GDM1 (cell line): Measurements from ENCODE around the gene APOL5.
"Not testable (repeated sequence)": the region's sequence is repeated elsewhere in the genome, so short reads cannot be mapped to it uniquely, and the experiment has no call there.

ENCODE experiments used
- DNase-seq: peaks from one replicate; lab custom pipeline; 2025; lab: John Stamatoyannopoulos, UW

The APOL5 gene

GRCh38 chr22:35717572-35717971, at the start of gene APOL5:
APOL5 (plus strand) TSS chr22:35717872; CDS start chr22:35717872, 0 bp downstream.
- DNase-seq, result no peak

- DNase-seq, result no peak
These were observed 43.3 kb upstream of the APOL5 start for GRCh38 chr22:35674335-35674734.

- not testable (repeated sequence) for DNase-seq
These were observed 41.6 kb upstream of the APOL5 start for GRCh38 chr22:35676065-35676464.

- DNase-seq, result no peak
These were observed 40.0 kb upstream of the APOL5 start for GRCh38 chr22:35677460-35678187.

GRCh38 chr22:35678836-35679235, 38.8 kb upstream of the APOL5 start:
- no peak for DNase-seq

- not testable (repeated sequence) for DNase-seq
These were observed 38.2 kb upstream of the APOL5 start for GRCh38 chr22:35679492-35679891.

- DNase-seq, result no peak
These were observed 36.1 kb upstream of the APOL5 start for GRCh38 chr22:35681454-35682052.

GRCh38 chr22:35683560-35683959, 34.1 kb upstream of the APOL5 start:
- DNase-seq, result no peak

- no peak for DNase-seq
These were observed 33.4 kb upstream of the APOL5 start for GRCh38 chr22:35684270-35684700.

- no peak for DNase-seq
These were observed 32.9 kb upstream of the APOL5 start for GRCh38 chr22:35684732-35685131.

GRCh38 chr22:35685731-35686130, 31.9 kb upstream of the APOL5 start:
- DNase-seq, result no peak

- DNase-seq, result no peak
These were observed 31.4 kb upstream of the APOL5 start for GRCh38 chr22:35686298-35686697.

- no peak for DNase-seq
These were observed 30.2 kb upstream of the APOL5 start for GRCh38 chr22:35687461-35687860.

- DNase-seq, result no peak
These were observed 28.6 kb upstream of the APOL5 start for GRCh38 chr22:35688913-35689675.

- DNase-seq, result no peak
These were observed 27.7 kb upstream of the APOL5 start for GRCh38 chr22:35690001-35690400.

GRCh38 chr22:35695202-35695601, 22.5 kb upstream of the APOL5 start:
- no peak for DNase-seq

- no peak for DNase-seq
These were observed 20.5 kb upstream of the APOL5 start for GRCh38 chr22:35697142-35697541.

- DNase-seq, result not testable (repeated sequence)
These were observed 17.8 kb upstream of the APOL5 start for GRCh38 chr22:35699852-35700251.

- no peak for DNase-seq
These were observed 13.6 kb upstream of the APOL5 start for GRCh38 chr22:35703861-35704584.

GRCh38 chr22:35705141-35705540, 12.5 kb upstream of the APOL5 start:
- no peak for DNase-seq

GRCh38 chr22:35708453-35708852, 9.2 kb upstream of the APOL5 start:
- DNase-seq, result no peak

- no peak for DNase-seq
These were observed 8.8 kb upstream of the APOL5 start for GRCh38 chr22:35708917-35709316.
